H1 (cell line): ENCODE measurements around the gene ZNF281. TPM values are rescaled to one million over a fixed set of nuclear protein-coding genes. Genes with fewer than 3 reads are reported as not detected.
A peak's percentile ranks its signal among the peaks of the same experiment; 100 is the strongest.
"Not testable (repeated sequence)": the region's sequence is repeated elsewhere in the genome, so short reads cannot be mapped to it uniquely, and the experiment has no call there.

Experiments used
- CTCF ChIA-PET: fragments of 300-600 bp; sonication (Branson Sonifier 250); formaldehyde crosslinking; loops from one replicate; lab custom pipeline; 2021; ENCODE audit not compliant: partially characterized antibody; lab: Charles Lee
- POLR2A ChIA-PET: fragments of 300-600 bp; sonication (Branson Sonifier 250); formaldehyde crosslinking; loops from one replicate; lab custom pipeline; 2021; ENCODE audit warnings: inconsistent platforms; ENCODE audit not compliant: partially characterized antibody; lab: Charles Lee
- DNase-seq, 2 experiments: peaks; one replicate each; pipeline versions ENCODE4 v3.0.0 to v3.0.0-alpha.2; 2010 to 2022; ENCODE audit warnings: low spot score in 2 of 2, low read depth in 1 of 2, mixed read lengths in 1 of 2
- FAIRE-seq: peaks from 2 replicates; lab custom pipeline; 2011; peaks lifted over from hg19 to GRCh38; lab: Jason Lieb, UNC
- H2AFZ ChIP-seq: 2 replicates; pipeline ENCODE4 v1.8.1; 2012; ENCODE audit warnings: low read length, inconsistent platforms
- H2AK5ac ChIP-seq: 2 replicates; pipeline ENCODE4 v1.6.1; 2013; ENCODE audit warnings: low read depth, low read length
- H2BK120ac ChIP-seq: replicated peaks from 2 replicates; pipeline ENCODE3; 2013; ENCODE audit warnings: low read depth, low read length, inconsistent platforms
- H2BK12ac ChIP-seq: 2 replicates; pipeline ENCODE4 v1.6.1; 2013; ENCODE audit warnings: low read depth, low read length
- H2BK15ac ChIP-seq: 2 replicates; pipeline ENCODE4 v1.6.1; 2013; ENCODE audit warnings: low read length
- H2BK20ac ChIP-seq: 2 replicates; pipeline ENCODE4 v1.6.1; 2013; ENCODE audit warnings: low read length
- H2BK5ac ChIP-seq: 2 replicates; pipeline ENCODE4 v1.6.1; 2013; ENCODE audit warnings: low read depth, low read length
- H3K14ac ChIP-seq: 2 replicates; pipeline ENCODE4 v1.6.1; 2013; ENCODE audit warnings: inconsistent platforms; ENCODE audit not compliant: insufficient read length
- H3K18ac ChIP-seq: 2 replicates; pipeline ENCODE4 v1.6.1; 2013; ENCODE audit warnings: low read length; ENCODE audit errors: extremely low read depth
- H3K23ac ChIP-seq: 2 replicates; pipeline ENCODE4 v1.6.1; 2013; ENCODE audit warnings: inconsistent platforms; ENCODE audit not compliant: insufficient read length
- H3K23me2 ChIP-seq: 2 replicates; pipeline ENCODE4 v1.6.1; 2013; ENCODE audit warnings: low read depth, low read length
- H3K27ac ChIP-seq: 2 replicates; pipeline ENCODE4 v1.6.1; 2011; ENCODE audit warnings: low read depth, low read length, inconsistent platforms
- H3K27me3 ChIP-seq, 4 experiments: replicated peaks in 1 of 4; 1 replicate in 1 of 4; 2 replicates in 3 of 4; pipeline versions ENCODE4 v1.6.1 to v1.8.1; 2011 to 2013; ENCODE audit warnings: low read length in 3 of 4, mild to moderate bottlenecking in 3 of 4, inconsistent platforms in 2 of 4, mixed read lengths in 2 of 4, moderate library complexity in 1 of 4; ENCODE audit not compliant: control insufficient read depth in 3 of 4, insufficient read depth in 3 of 4; ENCODE audit errors: extremely low read depth in 1 of 4
- H3K36me3 ChIP-seq, 4 experiments: 2 replicates each; pipeline versions ENCODE4 v1.6.1 to v1.8.1; 2011 to 2013; ENCODE audit warnings: mild to moderate bottlenecking in 4 of 4, low read length in 3 of 4, moderate library complexity in 2 of 4, control low read depth in 1 of 4, inconsistent platforms in 1 of 4; ENCODE audit not compliant: insufficient read depth in 4 of 4, control insufficient read depth in 2 of 4
- H3K4ac ChIP-seq: replicated peaks from 2 replicates; pipeline ENCODE3; 2013; ENCODE audit warnings: low read length, low read depth, mixed read lengths, inconsistent platforms; ENCODE audit not compliant: insufficient read length
- H3K4me1 ChIP-seq, 4 experiments: replicated peaks in 1 of 4; 1 replicate in 1 of 4; 2 replicates in 3 of 4; pipeline versions ENCODE4 v1.6.1 to v1.8.1; 2011 to 2013; ENCODE audit warnings: low read length in 3 of 4, inconsistent platforms in 2 of 4, mixed read lengths in 1 of 4; ENCODE audit not compliant: insufficient read depth in 4 of 4, control insufficient read depth in 3 of 4
- H3K4me2 ChIP-seq, 2 experiments: 2 replicates each; pipeline versions ENCODE4 v1.6.1 to v1.8.1; 2011 to 2013; ENCODE audit warnings: low read depth in 2 of 2, low read length in 2 of 2, control low read depth in 1 of 2, inconsistent platforms in 1 of 2, mild to moderate bottlenecking in 1 of 2; ENCODE audit not compliant: insufficient read depth in 1 of 2
- H3K4me3 ChIP-seq, 4 experiments: fragments of 200-600, 300-600 bp in 1 of 4; sonication (generic), shearing (Covaris generic), sonication (Bioruptor Twin) in 1 of 4; 2 replicates each; pipeline versions ENCODE4 v1.5.1 to v1.8.1; 2011 to 2016; ENCODE audit warnings: low read length in 4 of 4, low read depth in 3 of 4, control low read depth in 2 of 4, inconsistent platforms in 2 of 4, mild to moderate bottlenecking in 2 of 4, mixed read lengths in 1 of 4, moderate library complexity in 1 of 4; ENCODE audit not compliant: insufficient read depth in 2 of 4; ENCODE audit errors: extremely low read depth in 1 of 4
- H3K56ac ChIP-seq: replicated peaks from 2 replicates; pipeline ENCODE3; 2013; ENCODE audit warnings: low read depth, mild to moderate bottlenecking, mixed read lengths, low read length, inconsistent platforms; ENCODE audit not compliant: insufficient read length
- H3K79me1 ChIP-seq: 2 replicates; pipeline ENCODE4 v1.6.1; 2013; ENCODE audit warnings: low read depth, low read length, control low read depth
- H3K79me2 ChIP-seq, 2 experiments: 2 replicates each; pipeline versions ENCODE4 v1.6.1 to v1.8.1; 2012 to 2013; ENCODE audit warnings: low read length in 2 of 2, mild to moderate bottlenecking in 2 of 2, inconsistent platforms in 1 of 2; ENCODE audit not compliant: insufficient read depth in 2 of 2, control insufficient read depth in 1 of 2
- H3K9ac ChIP-seq, 4 experiments: replicated peaks in 1 of 4; 1 replicate in 1 of 4; 2 replicates in 3 of 4; pipeline versions ENCODE4 v1.6.1 to v1.8.1; 2011 to 2013; ENCODE audit warnings: low read depth in 3 of 4, low read length in 3 of 4, control low read depth in 2 of 4, mild to moderate bottlenecking in 2 of 4, moderate library complexity in 2 of 4, inconsistent platforms in 1 of 4; ENCODE audit errors: extremely low read depth in 1 of 4
- H3K9me3 ChIP-seq, 2 experiments: 2 replicates each; pipeline versions ENCODE4 v1.6.1 to v1.8.1; 2012 to 2013; ENCODE audit warnings: mild to moderate bottlenecking in 2 of 2, moderate library complexity in 2 of 2, control low read depth in 1 of 2, inconsistent platforms in 1 of 2, low read depth in 1 of 2, low read length in 1 of 2, mixed read lengths in 1 of 2; ENCODE audit not compliant: insufficient read depth in 2 of 2
- H4K20me1 ChIP-seq, 2 experiments: replicated peaks in 1 of 2; 2 replicates each; pipeline versions ENCODE3 to v1.8.1; 2011 to 2013; ENCODE audit warnings: inconsistent platforms in 2 of 2, low read length in 2 of 2, mild to moderate bottlenecking in 1 of 2; ENCODE audit not compliant: insufficient read depth in 2 of 2, control insufficient read depth in 1 of 2
- H4K5ac ChIP-seq: 2 replicates; pipeline ENCODE4 v1.6.1; 2013; ENCODE audit warnings: low read length, low read depth, mixed read lengths, inconsistent platforms; ENCODE audit not compliant: insufficient read length
- H4K8ac ChIP-seq: 2 replicates; pipeline ENCODE4 v1.8.0; 2013; ENCODE audit warnings: mild to moderate bottlenecking, moderate library complexity, low read length, inconsistent platforms; ENCODE audit not compliant: insufficient read depth; ENCODE audit errors: extremely low read depth
- H4K91ac ChIP-seq: replicated peaks from 2 replicates; pipeline ENCODE3; 2013; ENCODE audit warnings: low read length, mixed read lengths, inconsistent platforms; ENCODE audit not compliant: insufficient read length
- EZH2 ChIP-seq: fragments of 200-600 bp; sonication (generic); IDR thresholded peaks from 2 replicates; pipeline ENCODE4 v1.7.1; 2012; ENCODE audit warnings: low read depth, mild to moderate bottlenecking, moderate library complexity, low read length, inconsistent platforms; ENCODE audit not compliant: severe bottlenecking
- NRF1 ChIP-seq: IDR thresholded peaks from 2 replicates; pipeline ENCODE4 v1.6.1; 2011; ENCODE audit warnings: mild to moderate bottlenecking, low read depth, low read length, improper control_type of control experiment
- PHF8 ChIP-seq: fragments of 200-600 bp; sonication (generic); conservative IDR thresholded peaks from 2 replicates; pipeline ENCODE4 v1.7.1; 2012; ENCODE audit warnings: low read depth, mild to moderate bottlenecking, inconsistent platforms, low read length, moderate library complexity
- POLR2AphosphoS5 ChIP-seq: IDR thresholded peaks from 2 replicates; pipeline ENCODE4 v1.6.1; 2011; ENCODE audit warnings: low read depth, low read length
- TAF7 ChIP-seq: optimal IDR thresholded peaks from 2 replicates; pipeline ENCODE3; 2011; ENCODE audit warnings: low read depth, mild to moderate bottlenecking, inconsistent platforms, low read length, moderate library complexity, borderline replicate concordance
- WGBS, 2 experiments: shearing (Covaris generic) in 1 of 2; methylation state at CpG; one replicate each; pipeline versions ENCODE4 v1.1.6 to v1.1.7; 2013 to 2015; ENCODE audit warnings: low lambda C conversion rate in 2 of 2, mixed read lengths in 2 of 2, inconsistent platforms in 1 of 2, low coverage in 1 of 2, missing lambda C conversion rate in 1 of 2; ENCODE audit not compliant: insufficient replicate concordance in 2 of 2, insufficient coverage in 1 of 2, insufficient read length in 1 of 2; ENCODE audit errors: extremely low coverage in 1 of 2, missing lambda C conversion rate in 1 of 2; 5-methylcytosine and 5-hydroxymethylcytosine counted together
- polyA plus RNA-seq, 7 experiments: library from polyadenylated mRNA; depleted of rRNA in 3 of 7; stranded (reverse) in 5 of 7; unstranded in 2 of 7; fragments of >200 nt in 5 of 7; fragments of 200-250 nt in 2 of 7; gene quantifications; 1 replicate in 5 of 7; 2 replicates in 1 of 7; 4 replicates in 1 of 7; pipeline versions ENCODE4 v1.2.1 to v1.2.3, GENCODE V29; 2011 to 2013; ENCODE audit warnings: missing spikeins in 2 of 7, mixed read lengths in 2 of 7
- total RNA-seq: library from RNA; stranded (reverse); fragmentation: NEBNext Ultra II Directional; extraction: Animal tissue kit (Norgen Biotek cat#: 25700); gene quantifications from 2 replicates; pipeline ENCODE4 v1.2.1, GENCODE V29; 2021
- TF ChIP-seq, protein P1 (sequence below): IDR thresholded peaks from 2 replicates; pipeline ENCODE4 v1.6.1; 2012; ENCODE audit warnings: low read length, inconsistent platforms
- TF ChIP-seq, protein P2 (sequence below): IDR thresholded peaks from 2 replicates; pipeline ENCODE4 v1.6.1; 2012; ENCODE audit warnings: inconsistent platforms

Gene ZNF281
- total and polyA plus RNA-seq, 2 of the 8 experiments (the other 6 are each of a cell fraction or from before 2014, with no cell fraction given), result 19.5 to 61.4 TPM

DNA sequence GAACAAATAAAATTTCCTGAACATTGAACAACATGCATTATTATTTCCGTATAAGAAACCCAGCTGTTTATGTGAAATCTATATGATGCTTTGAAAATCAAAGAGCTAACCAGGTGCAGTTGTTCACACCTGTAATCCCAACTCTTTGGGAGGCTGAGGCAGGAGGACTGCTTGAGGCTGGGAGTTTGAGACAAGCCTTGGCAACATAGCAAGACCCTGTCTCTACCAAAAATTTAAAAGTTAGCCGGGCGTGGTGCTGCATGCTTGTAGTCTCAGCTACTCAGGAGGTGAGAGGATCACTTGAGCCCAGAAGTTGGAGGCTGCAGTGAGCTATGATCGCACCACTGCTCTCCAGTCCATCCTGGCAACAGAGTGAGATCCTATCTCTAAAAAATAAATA lies 4.8 kb upstream of the ZNF281 start (continued):
- TF ChIP-seq, protein P1, sequence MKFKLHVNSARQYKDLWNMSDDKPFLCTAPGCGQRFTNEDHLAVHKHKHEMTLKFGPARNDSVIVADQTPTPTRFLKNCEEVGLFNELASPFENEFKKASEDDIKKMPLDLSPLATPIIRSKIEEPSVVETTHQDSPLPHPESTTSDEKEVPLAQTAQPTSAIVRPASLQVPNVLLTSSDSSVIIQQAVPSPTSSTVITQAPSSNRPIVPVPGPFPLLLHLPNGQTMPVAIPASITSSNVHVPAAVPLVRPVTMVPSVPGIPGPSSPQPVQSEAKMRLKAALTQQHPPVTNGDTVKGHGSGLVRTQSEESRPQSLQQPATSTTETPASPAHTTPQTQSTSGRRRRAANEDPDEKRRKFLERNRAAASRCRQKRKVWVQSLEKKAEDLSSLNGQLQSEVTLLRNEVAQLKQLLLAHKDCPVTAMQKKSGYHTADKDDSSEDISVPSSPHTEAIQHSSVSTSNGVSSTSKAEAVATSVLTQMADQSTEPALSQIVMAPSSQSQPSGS, result no peak
- TF ChIP-seq EZH2, result no peak
- TF ChIP-seq PHF8, result no peak
- no peak for TF ChIP-seq TAF7
- TF ChIP-seq NRF1, result no peak
- TF ChIP-seq POLR2AphosphoS5, result no peak
- TF ChIP-seq, protein P2, sequence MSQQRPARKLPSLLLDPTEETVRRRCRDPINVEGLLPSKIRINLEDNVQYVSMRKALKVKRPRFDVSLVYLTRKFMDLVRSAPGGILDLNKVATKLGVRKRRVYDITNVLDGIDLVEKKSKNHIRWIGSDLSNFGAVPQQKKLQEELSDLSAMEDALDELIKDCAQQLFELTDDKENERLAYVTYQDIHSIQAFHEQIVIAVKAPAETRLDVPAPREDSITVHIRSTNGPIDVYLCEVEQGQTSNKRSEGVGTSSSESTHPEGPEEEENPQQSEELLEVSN, result no peak

DNA sequence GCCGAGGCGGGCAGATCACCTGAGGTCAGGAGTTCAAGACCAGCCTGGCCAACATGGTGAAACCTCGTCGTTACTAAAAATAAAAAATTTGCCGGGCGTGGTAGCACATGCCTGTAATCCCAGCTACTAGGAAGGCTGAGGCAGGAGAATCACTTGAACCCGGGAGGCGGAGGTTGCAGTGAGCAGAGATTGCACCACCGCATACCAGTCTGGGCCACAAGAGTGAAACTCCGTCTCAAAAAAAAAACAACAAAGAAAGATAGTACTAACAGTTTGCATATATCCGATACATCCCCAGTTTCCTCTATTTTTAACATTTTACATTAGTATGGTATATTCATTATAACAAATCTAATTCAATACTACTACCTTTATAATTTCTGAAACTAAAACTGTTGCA lies 3.9 kb upstream of the ZNF281 start:
- not testable (repeated sequence) for H3K27ac ChIP-seq

More for the DNA sequence above, 3.9 kb upstream of the ZNF281 start:
- not testable (repeated sequence) for H2BK15ac ChIP-seq, H3K23ac ChIP-seq, H3K79me1 ChIP-seq, H4K20me1 ChIP-seq, H4K91ac ChIP-seq, H3K9me3 ChIP-seq, H3K18ac ChIP-seq, H4K5ac ChIP-seq, H3K27me3 ChIP-seq, H3K56ac ChIP-seq, H3K4ac ChIP-seq, H3K4me1 ChIP-seq, H2BK12ac ChIP-seq, H2BK20ac ChIP-seq, H3K14ac ChIP-seq, FAIRE-seq, H2BK120ac ChIP-seq, H3K23me2 ChIP-seq, H2AFZ ChIP-seq, H2BK5ac ChIP-seq, H3K9ac ChIP-seq, H4K8ac ChIP-seq, H2AK5ac ChIP-seq, DNase-seq
- H3K4me2 ChIP-seq, result peak overlapping the region in 1 of 2 experiments; percentile 83; a peak in 2 of 4 replicates
- peak overlapping the region in 1 of 4 experiments; percentile 76; a peak in 1 of 8 replicates for H3K4me3 ChIP-seq
- peaks cover 12 to 76% of the 10 kb centered on the region in 2 experiments for H3K79me2 ChIP-seq
- POLR2A ChIA-PET, result interaction anchor here (1.2 kb wide), 1 partner anchor 14 kb away, joined by 5 read pairs; no protein-coding TSS in a partner anchor
- CTCF ChIA-PET, result interaction anchor here (1.2 to 4.4 kb wide), 2 partner anchors 41 to 134 kb away, joined by 3 to 22 read pairs; no protein-coding TSS in a partner anchor
- peaks cover 0 to 16% (median 6%) of the 10 kb centered on the region in 4 experiments; a peak in 5 of 8 replicates for H3K36me3 ChIP-seq
- 82% methylated on average over 11 of the region's 11 CpGs; no CpG with 5 or more reads in 1 of the 2 experiments for WGBS, 2 experiments
